GM23338 (cell line): ENCODE measurements around the gene AGPS. TPM values are rescaled to one million over a fixed set of nuclear protein-coding genes. Genes with fewer than 3 reads are reported as not detected.

Experiments
- ATAC-seq: fragments of 200-7000 bp; cut with Tn5 transposase; 3 replicates; pipeline ENCODE4 v1.9.1; 2020
- DNase-seq: peaks from one replicate; pipeline ENCODE4 v3.0.0-alpha.2; 2015; ENCODE audit warnings: low spot score
- H2AFZ ChIP-seq: fragments of 200-600 bp; sonication (generic); 2 replicates; pipeline ENCODE4 v1.8.0; 2016; ENCODE audit warnings: antibody characterized with exemption, mild to moderate bottlenecking, moderate library complexity
- H3F3A ChIP-seq: fragments of 200-600 bp; sonication (generic); replicated peaks from 2 replicates; pipeline ENCODE4 v1.8.0; 2017; ENCODE audit warnings: antibody characterized with exemption, mixed run types, low read depth
- H3K27ac ChIP-seq: fragments of 200-600 bp; sonication (generic); 2 replicates; pipeline ENCODE4 v1.6.1; 2016; ENCODE audit warnings: low read depth
- H3K27me3 ChIP-seq: fragments of 200-600 bp; sonication (generic); 2 replicates; pipeline ENCODE4 v1.8.0; 2016; ENCODE audit warnings: mild to moderate bottlenecking, mixed run types, moderate library complexity; ENCODE audit not compliant: insufficient read depth
- H3K36me3 ChIP-seq: fragments of 200-600 bp; sonication (generic); 2 replicates; pipeline ENCODE4 v1.8.0; 2016; ENCODE audit warnings: mild to moderate bottlenecking; ENCODE audit not compliant: insufficient read depth
- H3K4me1 ChIP-seq: fragments of 200-600 bp; sonication (generic); 2 replicates; pipeline ENCODE4 v1.8.0; 2016; ENCODE audit warnings: mild to moderate bottlenecking, moderate library complexity; ENCODE audit not compliant: insufficient read depth
- H3K4me2 ChIP-seq: fragments of 200-600 bp; sonication (generic); 2 replicates; pipeline ENCODE4 v1.7.1; 2017; ENCODE audit warnings: mixed run types
- H3K4me3 ChIP-seq: fragments of 200-600 bp; sonication (generic); 2 replicates; pipeline ENCODE4 v1.6.1; 2016; ENCODE audit warnings: mixed run types
- H3K79me2 ChIP-seq: fragments of 200-600 bp; sonication (generic); replicated peaks from 2 replicates; pipeline ENCODE4 v1.8.0; 2017; ENCODE audit warnings: mild to moderate bottlenecking; ENCODE audit not compliant: insufficient read depth
- H3K9me2 ChIP-seq: fragments of 200-600 bp; sonication (generic); 2 replicates; pipeline ENCODE4 v1.8.0; 2017; ENCODE audit not compliant: insufficient read depth
- H4K20me1 ChIP-seq: fragments of 200-600 bp; sonication (generic); replicated peaks from 2 replicates; pipeline ENCODE4 v1.8.0; 2017; ENCODE audit warnings: mild to moderate bottlenecking; ENCODE audit not compliant: insufficient read depth
- H3K27ac Mint-ChIP-seq: 2 replicates; pipeline ENCODE4 v1.8.0; 2020; ENCODE audit warnings: inconsistent platforms, mild to moderate bottlenecking, moderate library complexity, mixed read lengths
- H3K27me3 Mint-ChIP-seq: 3 replicates; pipeline ENCODE4 v1.8.0; 2022; ENCODE audit warnings: low read depth, mild to moderate bottlenecking, moderate library complexity, mixed read lengths, inconsistent platforms; ENCODE audit not compliant: insufficient read depth, poor library complexity
- H3K36me3 Mint-ChIP-seq: 3 replicates; pipeline ENCODE4 v1.8.0; 2021; ENCODE audit warnings: low read depth, mild to moderate bottlenecking, inconsistent platforms, moderate library complexity, mixed read lengths
- H3K4me1 Mint-ChIP-seq: 3 replicates; pipeline ENCODE4 v1.8.0; 2020; ENCODE audit warnings: mild to moderate bottlenecking, inconsistent platforms, mixed read lengths
- H3K4me3 Mint-ChIP-seq: 3 replicates; pipeline ENCODE4 v1.8.0; 2021; ENCODE audit warnings: moderate library complexity, mild to moderate bottlenecking, inconsistent platforms, mixed read lengths
- H3K9me3 Mint-ChIP-seq: 3 replicates; pipeline ENCODE4 v1.8.0; 2020; ENCODE audit warnings: moderate library complexity, mild to moderate bottlenecking, inconsistent platforms, mixed read lengths
- CREB1 ChIP-seq: fragments of 250-450 bp; sonication (Bioruptor Pico); IDR thresholded peaks from 2 replicates; pipeline ENCODE4 v1.5.0; 2020; ENCODE audit warnings: low read depth, mild to moderate bottlenecking, moderate library complexity
- EZH2 ChIP-seq: fragments of 200-600 bp; sonication (generic); IDR thresholded peaks from one replicate; pipeline ENCODE4 v1.8.0; 2017; ENCODE audit warnings: antibody characterized with exemption, mild to moderate bottlenecking, low read depth; ENCODE audit not compliant: unreplicated experiment
- EZH2phosphoT487 ChIP-seq: fragments of 200-600 bp; sonication (generic); IDR thresholded peaks from one replicate; pipeline ENCODE4 v1.8.1; 2018; ENCODE audit warnings: antibody characterized with exemption; ENCODE audit not compliant: unreplicated experiment
- JUNB ChIP-seq: IDR thresholded peaks from one replicate; pipeline ENCODE4 v1.6.1; 2016; ENCODE audit warnings: antibody characterized with exemption; ENCODE audit not compliant: unreplicated experiment
- POLR2AphosphoS5 ChIP-seq: IDR thresholded peaks from 2 replicates; pipeline ENCODE4 v1.6.1; 2016; ENCODE audit warnings: antibody characterized with exemption, low read depth
- ZNF114 ChIP-seq: fragments of 250-450 bp; sonication (Bioruptor Pico); IDR thresholded peaks from 2 replicates; pipeline ENCODE4 v1.5.0; 2020; ENCODE audit warnings: mild to moderate bottlenecking, moderate library complexity
- polyA plus RNA-seq: library from polyadenylated mRNA; unstranded; fragments of >200 nt; fragmentation: Nextera tagmentation; extraction: Ambion mirVana; gene quantifications from 2 replicates; pipeline ENCODE4 v1.2.1, GENCODE V29; 2016
- total RNA-seq: library from RNA; depleted of rRNA; stranded (reverse); fragments of >200 nt; shearing (Covaris generic); gene quantifications from 2 replicates; pipeline ENCODE4 v1.2.3, GENCODE V29; 2014
- TF ChIP-seq, protein P1 (sequence below): IDR thresholded peaks from one replicate; pipeline ENCODE4 v1.6.1; 2018; ENCODE audit warnings: antibody characterized with exemption; ENCODE audit not compliant: unreplicated experiment
- TF ChIP-seq, protein P2 (sequence below): IDR thresholded peaks from 2 replicates; pipeline ENCODE4 v1.6.1; 2016; ENCODE audit warnings: antibody characterized with exemption
- TF ChIP-seq, protein P3 (sequence below): fragments of 250-450 bp; sonication (Bioruptor Pico); IDR thresholded peaks from 2 replicates; pipeline ENCODE4 v1.5.0; 2020; ENCODE audit warnings: mild to moderate bottlenecking, moderate library complexity

Gene AGPS
- total and polyA plus RNA-seq, 2 experiments from 2014 or later: 14.6 to 73.2 TPM

DNA sequence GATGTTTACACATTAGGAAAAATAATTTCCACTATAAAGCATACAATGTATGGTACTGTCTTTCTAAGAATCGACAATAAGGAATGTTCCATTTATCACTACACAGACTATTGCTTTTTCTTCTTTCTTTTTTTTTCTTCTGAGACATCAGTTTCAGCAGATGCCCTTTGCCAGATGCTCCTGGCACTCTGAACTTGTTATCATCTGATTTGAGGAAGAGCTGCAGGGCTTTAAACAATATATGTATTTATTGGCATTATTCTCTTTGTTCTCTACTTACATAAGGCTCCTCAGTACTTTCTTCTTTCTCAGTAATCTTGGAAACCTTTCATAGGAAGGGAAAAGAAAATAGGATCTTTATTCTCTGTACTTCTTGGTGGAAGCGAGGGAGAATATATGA, 45.0 kb upstream of the AGPS start (continued):
- TF ChIP-seq, protein P1, sequence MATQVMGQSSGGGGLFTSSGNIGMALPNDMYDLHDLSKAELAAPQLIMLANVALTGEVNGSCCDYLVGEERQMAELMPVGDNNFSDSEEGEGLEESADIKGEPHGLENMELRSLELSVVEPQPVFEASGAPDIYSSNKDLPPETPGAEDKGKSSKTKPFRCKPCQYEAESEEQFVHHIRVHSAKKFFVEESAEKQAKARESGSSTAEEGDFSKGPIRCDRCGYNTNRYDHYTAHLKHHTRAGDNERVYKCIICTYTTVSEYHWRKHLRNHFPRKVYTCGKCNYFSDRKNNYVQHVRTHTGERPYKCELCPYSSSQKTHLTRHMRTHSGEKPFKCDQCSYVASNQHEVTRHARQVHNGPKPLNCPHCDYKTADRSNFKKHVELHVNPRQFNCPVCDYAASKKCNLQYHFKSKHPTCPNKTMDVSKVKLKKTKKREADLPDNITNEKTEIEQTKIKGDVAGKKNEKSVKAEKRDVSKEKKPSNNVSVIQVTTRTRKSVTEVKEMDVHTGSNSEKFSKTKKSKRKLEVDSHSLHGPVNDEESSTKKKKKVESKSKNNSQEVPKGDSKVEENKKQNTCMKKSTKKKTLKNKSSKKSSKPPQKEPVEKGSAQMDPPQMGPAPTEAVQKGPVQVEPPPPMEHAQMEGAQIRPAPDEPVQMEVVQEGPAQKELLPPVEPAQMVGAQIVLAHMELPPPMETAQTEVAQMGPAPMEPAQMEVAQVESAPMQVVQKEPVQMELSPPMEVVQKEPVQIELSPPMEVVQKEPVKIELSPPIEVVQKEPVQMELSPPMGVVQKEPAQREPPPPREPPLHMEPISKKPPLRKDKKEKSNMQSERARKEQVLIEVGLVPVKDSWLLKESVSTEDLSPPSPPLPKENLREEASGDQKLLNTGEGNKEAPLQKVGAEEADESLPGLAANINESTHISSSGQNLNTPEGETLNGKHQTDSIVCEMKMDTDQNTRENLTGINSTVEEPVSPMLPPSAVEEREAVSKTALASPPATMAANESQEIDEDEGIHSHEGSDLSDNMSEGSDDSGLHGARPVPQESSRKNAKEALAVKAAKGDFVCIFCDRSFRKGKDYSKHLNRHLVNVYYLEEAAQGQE: no peak
- TF ChIP-seq JUNB: no peak

- Histone ChIP-seq H3K9me2 (no peaks in the 10 kb centered on the region), H3K4me1 (no peaks in the 10 kb centered on the region), H3K36me3 (no peaks in the 10 kb centered on the region), H3K4me2 (no peak overlapping the region), H3K79me2 (no peaks in the 10 kb centered on the region), H3K27me3 (no peaks in the 10 kb centered on the region), H3K27ac (no peak overlapping the region), H4K20me1 (no peaks in the 10 kb centered on the region), H3K4me3 (no peak overlapping the region), H2AFZ (no peak overlapping the region), H3F3A (no peaks in the 10 kb centered on the region)
- no peak overlapping the region for H3K4me3 Mint-ChIP-seq
- no peaks in the 10 kb centered on the region for H3K27me3 Mint-ChIP-seq
- no peaks in the 10 kb centered on the region for H3K36me3 Mint-ChIP-seq
- H3K9me3 Mint-ChIP-seq: no peaks in the 10 kb centered on the region
- TF ChIP-seq CREB1 (CRISPR knock-in tag) (no peak), POLR2AphosphoS5 (no peak), EZH2 (no peak), EZH2phosphoT487 (no peak), ZNF114 (no peak)
- TF ChIP-seq, protein P1: no peak
- TF ChIP-seq, protein P2, sequence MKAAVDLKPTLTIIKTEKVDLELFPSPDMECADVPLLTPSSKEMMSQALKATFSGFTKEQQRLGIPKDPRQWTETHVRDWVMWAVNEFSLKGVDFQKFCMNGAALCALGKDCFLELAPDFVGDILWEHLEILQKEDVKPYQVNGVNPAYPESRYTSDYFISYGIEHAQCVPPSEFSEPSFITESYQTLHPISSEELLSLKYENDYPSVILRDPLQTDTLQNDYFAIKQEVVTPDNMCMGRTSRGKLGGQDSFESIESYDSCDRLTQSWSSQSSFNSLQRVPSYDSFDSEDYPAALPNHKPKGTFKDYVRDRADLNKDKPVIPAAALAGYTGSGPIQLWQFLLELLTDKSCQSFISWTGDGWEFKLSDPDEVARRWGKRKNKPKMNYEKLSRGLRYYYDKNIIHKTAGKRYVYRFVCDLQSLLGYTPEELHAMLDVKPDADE: no peak
- TF ChIP-seq, protein P3, sequence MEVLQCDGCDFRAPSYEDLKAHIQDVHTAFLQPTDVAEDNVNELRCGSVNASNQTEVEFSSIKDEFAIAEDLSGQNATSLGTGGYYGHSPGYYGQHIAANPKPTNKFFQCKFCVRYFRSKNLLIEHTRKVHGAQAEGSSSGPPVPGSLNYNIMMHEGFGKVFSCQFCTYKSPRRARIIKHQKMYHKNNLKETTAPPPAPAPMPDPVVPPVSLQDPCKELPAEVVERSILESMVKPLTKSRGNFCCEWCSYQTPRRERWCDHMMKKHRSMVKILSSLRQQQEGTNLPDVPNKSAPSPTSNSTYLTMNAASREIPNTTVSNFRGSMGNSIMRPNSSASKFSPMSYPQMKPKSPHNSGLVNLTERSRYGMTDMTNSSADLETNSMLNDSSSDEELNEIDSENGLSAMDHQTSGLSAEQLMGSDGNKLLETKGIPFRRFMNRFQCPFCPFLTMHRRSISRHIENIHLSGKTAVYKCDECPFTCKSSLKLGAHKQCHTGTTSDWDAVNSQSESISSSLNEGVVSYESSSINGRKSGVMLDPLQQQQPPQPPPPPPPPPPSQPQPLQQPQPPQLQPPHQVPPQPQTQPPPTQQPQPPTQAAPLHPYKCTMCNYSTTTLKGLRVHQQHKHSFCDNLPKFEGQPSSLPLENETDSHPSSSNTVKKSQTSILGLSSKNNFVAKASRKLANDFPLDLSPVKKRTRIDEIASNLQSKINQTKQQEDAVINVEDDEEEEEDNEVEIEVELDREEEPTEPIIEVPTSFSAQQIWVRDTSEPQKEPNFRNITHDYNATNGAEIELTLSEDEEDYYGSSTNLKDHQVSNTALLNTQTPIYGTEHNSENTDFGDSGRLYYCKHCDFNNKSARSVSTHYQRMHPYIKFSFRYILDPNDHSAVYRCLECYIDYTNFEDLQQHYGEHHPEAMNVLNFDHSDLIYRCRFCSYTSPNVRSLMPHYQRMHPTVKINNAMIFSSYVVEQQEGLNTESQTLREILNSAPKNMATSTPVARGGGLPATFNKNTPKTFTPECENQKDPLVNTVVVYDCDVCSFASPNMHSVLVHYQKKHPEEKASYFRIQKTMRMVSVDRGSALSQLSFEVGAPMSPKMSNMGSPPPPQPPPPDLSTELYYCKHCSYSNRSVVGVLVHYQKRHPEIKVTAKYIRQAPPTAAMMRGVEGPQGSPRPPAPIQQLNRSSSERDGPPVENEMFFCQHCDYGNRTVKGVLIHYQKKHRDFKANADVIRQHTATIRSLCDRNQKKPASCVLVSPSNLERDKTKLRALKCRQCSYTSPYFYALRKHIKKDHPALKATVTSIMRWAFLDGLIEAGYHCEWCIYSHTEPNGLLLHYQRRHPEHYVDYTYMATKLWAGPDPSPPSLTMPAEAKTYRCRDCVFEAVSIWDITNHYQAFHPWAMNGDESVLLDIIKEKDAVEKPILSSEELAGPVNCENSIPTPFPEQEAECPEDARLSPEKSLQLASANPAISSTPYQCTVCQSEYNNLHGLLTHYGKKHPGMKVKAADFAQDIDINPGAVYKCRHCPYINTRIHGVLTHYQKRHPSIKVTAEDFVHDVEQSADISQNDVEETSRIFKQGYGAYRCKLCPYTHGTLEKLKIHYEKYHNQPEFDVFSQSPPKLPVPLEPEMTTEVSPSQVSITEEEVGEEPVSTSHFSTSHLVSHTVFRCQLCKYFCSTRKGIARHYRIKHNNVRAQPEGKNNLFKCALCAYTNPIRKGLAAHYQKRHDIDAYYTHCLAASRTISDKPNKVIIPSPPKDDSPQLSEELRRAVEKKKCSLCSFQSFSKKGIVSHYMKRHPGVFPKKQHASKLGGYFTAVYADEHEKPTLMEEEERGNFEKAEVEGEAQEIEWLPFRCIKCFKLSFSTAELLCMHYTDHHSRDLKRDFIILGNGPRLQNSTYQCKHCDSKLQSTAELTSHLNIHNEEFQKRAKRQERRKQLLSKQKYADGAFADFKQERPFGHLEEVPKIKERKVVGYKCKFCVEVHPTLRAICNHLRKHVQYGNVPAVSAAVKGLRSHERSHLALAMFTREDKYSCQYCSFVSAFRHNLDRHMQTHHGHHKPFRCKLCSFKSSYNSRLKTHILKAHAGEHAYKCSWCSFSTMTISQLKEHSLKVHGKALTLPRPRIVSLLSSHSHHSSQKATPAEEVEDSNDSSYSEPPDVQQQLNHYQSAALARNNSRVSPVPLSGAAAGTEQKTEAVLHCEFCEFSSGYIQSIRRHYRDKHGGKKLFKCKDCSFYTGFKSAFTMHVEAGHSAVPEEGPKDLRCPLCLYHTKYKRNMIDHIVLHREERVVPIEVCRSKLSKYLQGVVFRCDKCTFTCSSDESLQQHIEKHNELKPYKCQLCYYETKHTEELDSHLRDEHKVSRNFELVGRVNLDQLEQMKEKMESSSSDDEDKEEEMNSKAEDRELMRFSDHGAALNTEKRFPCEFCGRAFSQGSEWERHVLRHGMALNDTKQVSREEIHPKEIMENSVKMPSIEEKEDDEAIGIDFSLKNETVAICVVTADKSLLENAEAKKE (CRISPR knock-in tag): no peak
- H3K27ac Mint-ChIP-seq: no peak overlapping the region
- ATAC-seq (no peak), DNase-seq (no peak)
- H3K4me1 Mint-ChIP-seq: no peaks in the 10 kb centered on the region
Observed at GRCh38 chr2:177348118-177348654, 44.4 kb upstream of the AGPS start.
